Progenitor cell of endocrine pancreas (in vitro differentiated cells): ENCODE measurements around the gene POLR3H. TPM values are rescaled to one million over a fixed set of nuclear protein-coding genes. Genes with fewer than 3 reads are reported as not detected.
"Not testable (repeated sequence)": the region's sequence is repeated elsewhere in the genome, so short reads cannot be mapped to it uniquely, and the experiment has no call there.

Source experiments
- DNase-seq: peaks from one replicate; pipeline ENCODE4 v3.0.0; 2021; ENCODE audit warnings: low spot score; ENCODE audit not compliant: unreplicated experiment
- H3K27ac Mint-ChIP-seq: 2 replicates; pipeline ENCODE4 v1.8.0; 2021; ENCODE audit warnings: mild to moderate bottlenecking, moderate library complexity, mixed read lengths
- H3K27me3 Mint-ChIP-seq: 2 replicates; pipeline ENCODE4 v1.8.0; 2021; ENCODE audit warnings: mixed read lengths
- H3K36me3 Mint-ChIP-seq: 2 replicates; pipeline ENCODE4 v1.8.0; 2022; ENCODE audit warnings: mixed read lengths; ENCODE audit not compliant: insufficient read depth
- H3K4me1 Mint-ChIP-seq: 2 replicates; pipeline ENCODE4 v1.8.0; 2021; ENCODE audit warnings: low read depth, mixed read lengths
- H3K4me3 Mint-ChIP-seq: 2 replicates; pipeline ENCODE4 v1.8.0; 2021; ENCODE audit warnings: low read depth, mild to moderate bottlenecking, moderate library complexity, mixed read lengths
- H3K9me3 Mint-ChIP-seq: 2 replicates; pipeline ENCODE4 v1.8.0; 2021; ENCODE audit warnings: low read depth, mixed read lengths
- total RNA-seq: library from RNA; stranded (reverse); gene quantifications from 2 replicates; pipeline ENCODE4 v1.2.1, GENCODE V29; 2021
- TF ChIP-seq, protein P1 (sequence below): fragments of 200-600 bp; sonication (generic); IDR thresholded peaks from one replicate; pipeline ENCODE4 v1.5.0; 2021; ENCODE audit warnings: antibody characterized with exemption, mild to moderate bottlenecking; ENCODE audit not compliant: unreplicated experiment

POLR3H gene
- total RNA-seq, 1 donor from 2014 or later = 44.1 TPM

DNA sequence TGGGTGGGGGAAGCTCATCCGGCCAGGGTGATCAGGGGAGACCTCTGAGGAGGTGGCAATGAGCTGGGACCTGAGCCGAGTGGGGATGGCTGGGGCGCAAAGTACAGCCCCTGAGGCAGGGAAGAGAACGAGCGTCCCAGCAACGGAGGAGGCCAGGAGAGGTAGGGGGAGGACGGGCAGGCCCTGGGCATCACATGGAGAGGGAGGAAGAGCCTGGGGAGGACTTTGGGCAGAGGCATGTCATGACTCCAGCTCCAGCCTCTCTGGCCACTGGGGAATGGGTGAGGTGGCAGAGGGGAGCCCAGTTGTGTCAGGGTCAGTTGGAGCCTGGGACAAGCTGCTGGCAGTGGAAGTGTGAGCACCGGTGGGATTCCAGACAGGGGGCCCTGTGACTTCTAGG, 33.8 kb upstream of the POLR3H start:
- Mint-ChIP-seq H3K4me3 (no peak overlapping the region), H3K4me1 (no peaks in the 10 kb centered on the region), H3K36me3 (peaks cover 13% of the 10 kb centered on the region), H3K9me3 (no peaks in the 10 kb centered on the region), H3K27me3 (no peaks in the 10 kb centered on the region), H3K27ac (no peak overlapping the region)
- TF ChIP-seq, protein P1, sequence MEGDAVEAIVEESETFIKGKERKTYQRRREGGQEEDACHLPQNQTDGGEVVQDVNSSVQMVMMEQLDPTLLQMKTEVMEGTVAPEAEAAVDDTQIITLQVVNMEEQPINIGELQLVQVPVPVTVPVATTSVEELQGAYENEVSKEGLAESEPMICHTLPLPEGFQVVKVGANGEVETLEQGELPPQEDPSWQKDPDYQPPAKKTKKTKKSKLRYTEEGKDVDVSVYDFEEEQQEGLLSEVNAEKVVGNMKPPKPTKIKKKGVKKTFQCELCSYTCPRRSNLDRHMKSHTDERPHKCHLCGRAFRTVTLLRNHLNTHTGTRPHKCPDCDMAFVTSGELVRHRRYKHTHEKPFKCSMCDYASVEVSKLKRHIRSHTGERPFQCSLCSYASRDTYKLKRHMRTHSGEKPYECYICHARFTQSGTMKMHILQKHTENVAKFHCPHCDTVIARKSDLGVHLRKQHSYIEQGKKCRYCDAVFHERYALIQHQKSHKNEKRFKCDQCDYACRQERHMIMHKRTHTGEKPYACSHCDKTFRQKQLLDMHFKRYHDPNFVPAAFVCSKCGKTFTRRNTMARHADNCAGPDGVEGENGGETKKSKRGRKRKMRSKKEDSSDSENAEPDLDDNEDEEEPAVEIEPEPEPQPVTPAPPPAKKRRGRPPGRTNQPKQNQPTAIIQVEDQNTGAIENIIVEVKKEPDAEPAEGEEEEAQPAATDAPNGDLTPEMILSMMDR = no peak
- no peak for DNase-seq

DNA sequence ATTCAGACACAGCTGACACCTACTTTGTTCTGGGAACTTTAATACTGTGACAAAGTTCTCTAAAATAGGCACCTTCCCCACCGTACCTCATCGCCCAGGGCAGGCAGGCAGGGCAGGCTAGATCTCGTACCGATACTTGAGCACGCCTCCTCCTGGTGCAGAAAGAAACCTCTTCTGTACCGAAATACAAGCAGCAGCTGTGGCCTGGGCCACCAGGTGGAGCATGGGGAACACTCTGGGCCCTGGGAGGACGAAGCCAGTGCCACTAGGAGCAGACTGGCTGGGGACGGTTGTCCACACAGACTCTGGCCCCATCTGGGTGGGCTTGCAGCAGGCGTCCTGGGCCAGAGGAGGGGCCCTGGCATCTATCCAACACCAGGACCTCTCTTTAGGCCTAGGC, 32.6 kb upstream of the POLR3H start:
- no peaks in the 10 kb centered on the region for H3K27me3 Mint-ChIP-seq
- H3K4me1 Mint-ChIP-seq = no peaks in the 10 kb centered on the region
- peaks cover 6% of the 10 kb centered on the region for H3K36me3 Mint-ChIP-seq
- no peaks in the 10 kb centered on the region for H3K9me3 Mint-ChIP-seq
- peak overlapping the region; percentile 80 for H3K27ac Mint-ChIP-seq
- TF ChIP-seq, protein P1 = peak; percentile 64
- no peak overlapping the region for H3K4me3 Mint-ChIP-seq
- DNase-seq = peak; percentile 37

DNA sequence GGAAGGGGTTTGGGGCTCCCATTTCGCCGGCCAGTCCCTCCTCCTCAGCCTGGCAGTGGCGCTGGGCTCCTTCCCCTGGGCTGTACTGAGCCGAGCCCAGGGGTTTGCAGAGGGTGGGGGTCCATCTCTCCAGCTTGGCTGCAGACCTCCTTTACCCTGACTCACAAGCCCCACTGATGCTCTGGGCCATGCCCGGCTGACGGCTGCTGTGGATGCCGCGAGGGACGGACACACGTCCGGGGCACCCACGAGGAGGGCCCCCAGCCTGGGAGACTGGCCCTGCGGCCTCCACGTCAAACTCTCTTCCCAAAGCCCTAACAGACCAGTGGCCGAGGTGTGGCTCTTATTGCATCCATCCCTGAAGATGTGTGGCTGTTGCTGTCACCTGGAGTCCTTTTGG, 31.3 kb upstream of the POLR3H start:
- no peak for DNase-seq
- H3K36me3 Mint-ChIP-seq = peaks cover 6% of the 10 kb centered on the region
- H3K27me3 Mint-ChIP-seq = no peaks in the 10 kb centered on the region
- TF ChIP-seq, protein P1 = no peak
- H3K9me3 Mint-ChIP-seq = no peaks in the 10 kb centered on the region
- H3K4me1 Mint-ChIP-seq = no peaks in the 10 kb centered on the region
- H3K4me3 Mint-ChIP-seq = no peak overlapping the region
- no peak overlapping the region for H3K27ac Mint-ChIP-seq

DNA sequence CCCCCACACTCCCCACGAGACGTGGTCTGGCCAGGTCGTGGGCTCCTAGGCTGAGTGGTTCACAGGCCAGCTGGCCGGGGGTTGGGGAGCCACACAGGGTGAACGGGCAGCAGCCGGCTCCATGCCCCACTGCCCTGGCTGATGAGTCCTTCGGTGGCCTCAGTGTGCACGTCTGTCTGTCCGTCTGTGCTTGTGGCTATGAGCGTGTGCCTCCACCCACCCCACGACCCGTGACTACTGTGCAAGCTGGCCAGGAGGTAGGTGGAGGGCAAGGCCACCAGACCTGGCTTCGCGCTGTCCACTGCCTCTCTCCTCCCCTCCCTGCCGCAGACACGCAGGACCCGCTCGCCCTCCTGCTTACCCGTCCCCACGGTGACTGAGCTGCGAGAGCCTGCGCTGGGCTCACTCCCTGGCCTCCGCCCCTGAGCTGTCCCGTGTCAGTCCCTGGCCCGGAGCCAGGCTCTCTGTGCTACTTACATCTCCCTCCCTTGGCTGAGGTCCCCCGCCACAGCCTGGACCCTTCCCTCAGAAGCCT, 30.6 kb upstream of the POLR3H start:
- TF ChIP-seq, protein P1 = no peak
- no peaks in the 10 kb centered on the region for H3K4me1 Mint-ChIP-seq
- peaks cover 6% of the 10 kb centered on the region for H3K36me3 Mint-ChIP-seq
- no peak overlapping the region for H3K4me3 Mint-ChIP-seq
- H3K27ac Mint-ChIP-seq = no peak overlapping the region
- DNase-seq = no peak
- no peaks in the 10 kb centered on the region for H3K27me3 Mint-ChIP-seq
- H3K9me3 Mint-ChIP-seq = no peaks in the 10 kb centered on the region

DNA sequence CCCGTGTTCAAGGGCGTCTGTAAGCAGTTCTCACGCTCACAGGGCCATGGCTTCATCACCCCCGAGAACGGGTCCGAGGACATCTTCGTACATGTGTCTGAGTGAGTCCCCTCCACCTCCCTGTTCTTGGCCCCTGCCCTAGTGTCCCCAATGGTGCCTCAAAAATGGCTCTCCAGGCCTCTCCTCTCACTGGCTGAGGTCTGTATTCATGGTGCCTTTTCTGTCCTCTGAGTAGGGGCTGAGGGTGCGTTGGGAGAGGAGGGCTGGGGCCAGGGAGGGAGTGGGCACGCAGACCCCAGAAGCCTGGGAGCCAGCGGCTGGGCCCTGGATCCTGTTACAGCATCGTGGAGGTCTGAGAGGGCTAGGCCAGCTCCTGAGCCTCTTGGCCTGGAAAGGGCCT, 29.4 kb upstream of the POLR3H start:
- Mint-ChIP-seq H3K9me3 (no peaks in the 10 kb centered on the region), H3K4me3 (no peak overlapping the region), H3K27ac (no peak overlapping the region), H3K27me3 (no peaks in the 10 kb centered on the region), H3K4me1 (no peaks in the 10 kb centered on the region), H3K36me3 (peaks cover 6% of the 10 kb centered on the region)
- TF ChIP-seq, protein P1 = no peak
- DNase-seq = no peak

DNA sequence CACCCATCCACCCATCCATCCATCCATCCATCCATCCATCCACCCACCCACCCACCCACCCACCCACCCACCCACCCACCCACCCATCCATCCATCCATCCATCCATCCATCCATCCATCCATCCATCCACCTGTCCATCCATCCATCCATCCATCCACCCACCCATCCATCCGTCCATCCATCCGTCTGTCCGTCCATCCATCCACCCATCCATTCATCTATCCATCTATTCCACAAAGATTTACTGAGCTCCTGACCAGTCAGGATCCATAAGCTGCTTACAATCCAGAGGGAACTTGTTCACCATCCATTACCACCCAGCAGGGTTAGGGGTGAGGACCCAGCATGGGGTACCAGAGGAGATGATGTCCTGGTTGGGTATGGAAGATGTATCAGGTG, 28.0 kb upstream of the POLR3H start:
- not testable (repeated sequence) for DNase-seq, H3K27ac Mint-ChIP-seq, H3K4me3 Mint-ChIP-seq, H3K27me3 Mint-ChIP-seq, H3K4me1 Mint-ChIP-seq, H3K36me3 Mint-ChIP-seq, H3K9me3 Mint-ChIP-seq
